Dermis lymphatic vessel endothelial cell (primary cell): ENCODE measurements around the gene ACP6. TPM values are rescaled to one million over a fixed set of nuclear protein-coding genes. Genes with fewer than 3 reads are reported as not detected.

ENCODE experiments used
- total RNA-seq: library from RNA; depleted of rRNA; stranded (reverse); fragments of >200 nt; gene quantifications from 2 replicates; pipeline ENCODE4 v1.2.1, GENCODE V29; 2014

Gene ACP6
- 1.5 and 2.0 TPM in 2 replicates for total RNA-seq

DNA sequence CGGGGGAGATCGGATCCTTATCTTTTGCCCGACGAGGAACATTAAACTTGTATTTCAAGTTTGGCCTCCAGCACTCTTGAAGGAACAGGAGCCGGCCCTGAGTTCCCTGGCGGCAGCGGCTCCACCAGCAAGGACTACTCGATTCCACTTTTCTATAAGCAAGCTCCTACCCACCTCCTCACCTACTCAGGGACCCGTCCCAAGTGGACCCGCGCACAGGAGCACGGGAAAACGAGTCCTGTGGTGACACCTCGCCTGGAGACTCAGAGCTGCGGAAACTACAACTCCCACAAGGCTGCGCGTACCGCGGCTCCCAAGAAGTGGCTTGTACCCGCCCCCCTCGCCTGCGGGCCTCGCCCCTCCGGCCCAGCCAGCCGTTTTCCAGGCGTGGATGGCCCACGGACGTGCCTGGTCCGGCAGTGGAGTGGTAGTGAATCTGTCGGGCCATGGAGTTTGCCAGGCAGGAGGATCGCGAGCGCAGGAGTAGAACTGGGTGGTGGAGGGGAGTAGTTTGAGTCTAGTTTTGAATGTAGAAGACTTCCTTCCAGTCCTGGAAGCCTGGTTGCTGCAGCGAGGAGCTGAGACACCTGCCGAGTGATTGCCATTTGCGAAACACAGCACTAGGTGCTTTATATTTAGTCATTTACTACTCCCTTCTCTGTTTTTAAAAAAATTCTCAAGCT is at the start of gene ACP6:
ACP6 (minus strand) TSS at position 206 of the 683 bp plus-strand sequence. CDS start 476 bp downstream, outside the sequence.

Other genes with a start within 250 kb of the ACP6 start
- 1.3 and 2.7 TPM in 2 replicates for gene BCL9, start 129.0 kb downstream of the ACP6 start, total RNA-seq
- gene GJA5, start 90.1 kb upstream of the ACP6 start, total RNA-seq: under 0.01 and 0.09 TPM in 2 replicates
- gene GJA8, start 232.3 kb upstream of the ACP6 start, total RNA-seq: not detected in 2 replicates